ENCODE measurements around the gene ACAT1. TPM values are rescaled to one million over a fixed set of nuclear protein-coding genes. Genes with fewer than 3 reads are reported as not detected.

Gene ACAT1
- total RNA-seq, 1 experiment from 2014 or later = 134 TPM

- ChIA-PET CTCF (no interaction called here), POLR2A (no interaction called here)
- Mint-ChIP-seq H3K27ac (ENCODE audit: unreplicated experiment) (no peak overlapping the region), H3K27me3 (ENCODE audit: insufficient read depth, unreplicated experiment) (no peaks in the 10 kb centered on the region), H3K9me3 (ENCODE audit: unreplicated experiment) (no peaks in the 10 kb centered on the region), H3K4me3 (ENCODE audit: unreplicated experiment) (no peak overlapping the region), H3K36me3 (ENCODE audit: insufficient read depth, unreplicated experiment) (peaks cover 90% of the 10 kb centered on the region), H3K4me1 (ENCODE audit: low read depth, unreplicated experiment) (no peaks in the 10 kb centered on the region)
- H3K36me3 ChIP-seq (ENCODE audit: control insufficient read depth, insufficient read depth, low read length) = peaks cover 3% of the 10 kb centered on the region
- no peaks in the 10 kb centered on the region for H3K9me3 ChIP-seq
- no peaks in the 10 kb centered on the region for H3K4me1 ChIP-seq
- H3K4me3 ChIP-seq (ENCODE audit: low read depth, low read length) = no peak overlapping the region
- TF ChIP-seq, protein P1, sequence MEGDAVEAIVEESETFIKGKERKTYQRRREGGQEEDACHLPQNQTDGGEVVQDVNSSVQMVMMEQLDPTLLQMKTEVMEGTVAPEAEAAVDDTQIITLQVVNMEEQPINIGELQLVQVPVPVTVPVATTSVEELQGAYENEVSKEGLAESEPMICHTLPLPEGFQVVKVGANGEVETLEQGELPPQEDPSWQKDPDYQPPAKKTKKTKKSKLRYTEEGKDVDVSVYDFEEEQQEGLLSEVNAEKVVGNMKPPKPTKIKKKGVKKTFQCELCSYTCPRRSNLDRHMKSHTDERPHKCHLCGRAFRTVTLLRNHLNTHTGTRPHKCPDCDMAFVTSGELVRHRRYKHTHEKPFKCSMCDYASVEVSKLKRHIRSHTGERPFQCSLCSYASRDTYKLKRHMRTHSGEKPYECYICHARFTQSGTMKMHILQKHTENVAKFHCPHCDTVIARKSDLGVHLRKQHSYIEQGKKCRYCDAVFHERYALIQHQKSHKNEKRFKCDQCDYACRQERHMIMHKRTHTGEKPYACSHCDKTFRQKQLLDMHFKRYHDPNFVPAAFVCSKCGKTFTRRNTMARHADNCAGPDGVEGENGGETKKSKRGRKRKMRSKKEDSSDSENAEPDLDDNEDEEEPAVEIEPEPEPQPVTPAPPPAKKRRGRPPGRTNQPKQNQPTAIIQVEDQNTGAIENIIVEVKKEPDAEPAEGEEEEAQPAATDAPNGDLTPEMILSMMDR (IDR thresholded peaks at IDR 0.05; ENCODE audit: insufficient read depth in 1 of 2, low read depth in 1 of 2, low read length in 1 of 2, severe bottlenecking in 1 of 2, unreplicated experiment in 1 of 2) = no peak
- no peaks in the 10 kb centered on the region for H3K27me3 ChIP-seq (replicated peaks; ENCODE audit: control insufficient read depth, insufficient read depth, low read length)
- intact Hi-C loops (cut with micrococcal nuclease; ENCODE audit: unreplicated experiment) = no loop called here
- no TSS peak for BruUV-seq (replicated peaks)
- no peak for DNase-seq
Measured at GRCh38 chr11:108147150-108147549, 25.8 kb downstream of the ACAT1 start.

DNA sequence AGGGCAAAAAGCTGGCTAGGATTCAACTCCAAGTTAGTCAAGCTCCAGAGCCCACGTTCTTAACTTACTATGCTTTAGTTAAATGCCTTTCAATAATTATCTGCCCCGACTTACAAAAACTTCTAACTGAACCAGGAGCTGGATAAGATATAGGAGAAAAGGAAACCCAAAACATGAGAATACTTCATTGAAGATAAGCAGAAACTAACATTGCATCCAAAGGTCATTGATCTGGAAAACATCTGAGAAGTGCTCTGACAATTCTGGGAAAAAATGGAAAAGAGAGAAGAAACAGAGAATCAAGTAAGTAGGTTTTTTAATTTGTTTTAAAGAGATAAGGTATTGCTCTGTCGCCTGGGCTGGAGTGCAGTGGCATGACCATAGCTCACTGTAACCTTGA lies 27.2 kb downstream of the ACAT1 start:
- H3K4me3 ChIP-seq (ENCODE audit: low read depth, low read length) = no peak overlapping the region
- CTCF ChIA-PET = interaction anchor here (0.6 kb wide), 2 partner anchors 18 to 56 kb away, joined by 5 read pairs; no protein-coding TSS in a partner anchor
- Mint-ChIP-seq H3K4me1 (ENCODE audit: low read depth, unreplicated experiment) (no peaks in the 10 kb centered on the region), H3K27me3 (ENCODE audit: insufficient read depth, unreplicated experiment) (no peaks in the 10 kb centered on the region), H3K9me3 (ENCODE audit: unreplicated experiment) (no peaks in the 10 kb centered on the region), H3K4me3 (ENCODE audit: unreplicated experiment) (no peak overlapping the region), H3K36me3 (ENCODE audit: insufficient read depth, unreplicated experiment) (peaks cover 93% of the 10 kb centered on the region), H3K27ac (ENCODE audit: unreplicated experiment) (no peak overlapping the region)
- POLR2A ChIA-PET = interaction anchor here (0.6 kb wide), 1 partner anchor 139 kb away, joined by 3 read pairs; no protein-coding TSS in a partner anchor
- TF ChIP-seq, protein P1 (IDR thresholded peaks at IDR 0.05; ENCODE audit: insufficient read depth in 1 of 2, low read depth in 1 of 2, low read length in 1 of 2, severe bottlenecking in 1 of 2, unreplicated experiment in 1 of 2) = no peak
- H3K4me1 ChIP-seq = no peaks in the 10 kb centered on the region
- no TSS peak for BruUV-seq (replicated peaks)
- H3K27me3 ChIP-seq (replicated peaks; ENCODE audit: control insufficient read depth, insufficient read depth, low read length) = no peaks in the 10 kb centered on the region
- no peak for DNase-seq
- no peaks in the 10 kb centered on the region for H3K9me3 ChIP-seq
- peaks cover 3% of the 10 kb centered on the region for H3K36me3 ChIP-seq (ENCODE audit: control insufficient read depth, insufficient read depth, low read length)
- intact Hi-C loops (cut with micrococcal nuclease; ENCODE audit: unreplicated experiment) = no loop called here

DNA sequence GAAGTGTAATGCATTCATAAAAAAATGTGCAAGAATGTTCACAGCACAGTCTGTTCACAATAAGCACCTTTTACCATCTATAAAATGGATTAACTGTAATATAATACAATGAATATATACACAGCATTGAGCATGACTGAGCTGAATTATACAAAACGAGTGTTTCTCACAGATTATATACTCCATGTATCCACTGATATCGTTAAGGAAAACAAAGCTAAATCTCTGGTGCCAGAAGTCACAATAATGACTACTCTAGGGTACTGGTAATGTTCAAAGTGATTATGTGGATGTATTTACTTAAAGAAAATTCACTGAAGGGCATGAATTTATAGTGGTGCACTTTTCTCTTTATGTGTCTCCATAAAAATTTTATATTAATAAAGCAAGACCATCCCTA lies 33.2 kb downstream of the ACAT1 start:
- no peak overlapping the region for H3K27ac Mint-ChIP-seq (ENCODE audit: unreplicated experiment)
- no peak overlapping the region for H3K4me3 ChIP-seq (ENCODE audit: low read depth, low read length)
- intact Hi-C loops (cut with micrococcal nuclease; ENCODE audit: unreplicated experiment) = no loop called here

More for the DNA sequence above, 33.2 kb downstream of the ACAT1 start:
- ChIA-PET CTCF (no interaction called here), POLR2A (no interaction called here)
- TF ChIP-seq, protein P1 (IDR thresholded peaks at IDR 0.05; ENCODE audit: insufficient read depth in 1 of 2, low read depth in 1 of 2, low read length in 1 of 2, severe bottlenecking in 1 of 2, unreplicated experiment in 1 of 2) = no peak
- H3K4me1 Mint-ChIP-seq (ENCODE audit: low read depth, unreplicated experiment) = no peaks in the 10 kb centered on the region
- no peaks in the 10 kb centered on the region; the same call in none of the 2 replicates for H3K36me3 ChIP-seq (ENCODE audit: control insufficient read depth, insufficient read depth, low read length)
- H3K4me3 Mint-ChIP-seq (ENCODE audit: unreplicated experiment) = no peak overlapping the region
- no peak for DNase-seq
- no peaks in the 10 kb centered on the region for H3K9me3 ChIP-seq
- H3K4me1 ChIP-seq = no peaks in the 10 kb centered on the region
- H3K27me3 Mint-ChIP-seq (ENCODE audit: insufficient read depth, unreplicated experiment) = no peaks in the 10 kb centered on the region
- no TSS peak for BruUV-seq (replicated peaks)
- no peaks in the 10 kb centered on the region for H3K27me3 ChIP-seq (replicated peaks; ENCODE audit: control insufficient read depth, insufficient read depth, low read length)
- H3K9me3 Mint-ChIP-seq (ENCODE audit: unreplicated experiment) = no peaks in the 10 kb centered on the region
- peaks cover 72% of the 10 kb centered on the region for H3K36me3 Mint-ChIP-seq (ENCODE audit: insufficient read depth, unreplicated experiment)

All from Caco-2 (cell line).